ENCODE data around the gene TGFBRAP1.

DNA sequence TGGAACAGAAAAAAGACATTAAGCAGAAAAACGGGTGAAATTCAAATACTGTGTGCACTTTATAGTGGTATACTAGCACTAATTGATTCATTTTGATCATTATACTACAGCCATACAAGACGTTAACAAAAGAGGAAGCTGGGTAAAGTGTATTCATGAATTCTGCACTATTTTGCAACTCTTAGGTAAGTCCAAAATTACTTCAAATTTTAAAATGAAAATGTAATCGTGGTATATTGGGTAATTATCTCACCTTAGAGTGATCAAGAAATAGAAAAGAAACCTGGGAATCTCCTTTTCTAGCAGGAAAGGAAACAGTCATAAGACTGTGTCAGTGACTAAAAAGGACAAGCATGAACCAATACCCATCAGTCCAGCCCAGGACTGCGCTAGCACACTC is 5.4 kb downstream of the TGFBRAP1 start:
- TF ChIP-seq EP300 (IDR thresholded peaks at IDR 0.05) (no peak), CTCF (IDR thresholded peaks at IDR 0.05) (no peak)
